Activated CD4-positive, alpha-beta memory T cell treated with anti-CD3 and anti-CD28 coated beads for 36 hours (primary cell): ENCODE results near the gene TRIM75. TPM values are rescaled to one million over a fixed set of nuclear protein-coding genes. Genes with fewer than 3 reads are reported as not detected.
"Not testable (repeated sequence)": the region's sequence is repeated elsewhere in the genome, so short reads cannot be mapped to it uniquely, and the experiment has no call there.

Source experiments
- CTCF ChIA-PET: fragments of 350-600 bp; sonication (Branson Sonifier 250); formaldehyde crosslinking; loops from one replicate; lab custom pipeline; 2021; ENCODE audit warnings: antibody characterized with exemption, inconsistent platforms; lab: Charles Lee
- POLR2A ChIA-PET: fragments of 350-600 bp; sonication (Branson Sonifier 250); formaldehyde crosslinking; loops from one replicate; lab custom pipeline; 2021; ENCODE audit warnings: antibody characterized with exemption; lab: Charles Lee
- DNase-seq: peaks from one replicate; pipeline ENCODE4 v3.0.0-alpha.2; 2020
- H3K27ac Mint-ChIP-seq: one replicate; pipeline ENCODE4 v1.8.0; 2021; ENCODE audit warnings: mixed read lengths
- H3K27me3 Mint-ChIP-seq: one replicate; pipeline ENCODE4 v1.8.0; 2021; ENCODE audit warnings: mixed read lengths
- H3K36me3 Mint-ChIP-seq: one replicate; pipeline ENCODE4 v1.8.0; 2021; ENCODE audit warnings: mixed read lengths
- H3K4me1 Mint-ChIP-seq: one replicate; pipeline ENCODE4 v1.8.0; 2021; ENCODE audit warnings: low read depth, mixed read lengths
- H3K4me3 Mint-ChIP-seq: one replicate; pipeline ENCODE4 v1.8.0; 2021; ENCODE audit warnings: mild to moderate bottlenecking, mixed read lengths
- H3K9me3 Mint-ChIP-seq: one replicate; pipeline ENCODE4 v1.8.0; 2021; ENCODE audit warnings: mixed read lengths
- intact Hi-C: fragments of 100-400 bp; cut with micrococcal nuclease; formaldehyde crosslinking; loops from one replicate; pipeline ENCODE4 v1.15.1; 2023
- total RNA-seq, 2 experiments: library from RNA; stranded (reverse); gene quantifications; one replicate each; pipeline ENCODE4 v1.2.3, GENCODE V29; 2021

The TRIM75 gene
- not detected for total RNA-seq

DNA sequence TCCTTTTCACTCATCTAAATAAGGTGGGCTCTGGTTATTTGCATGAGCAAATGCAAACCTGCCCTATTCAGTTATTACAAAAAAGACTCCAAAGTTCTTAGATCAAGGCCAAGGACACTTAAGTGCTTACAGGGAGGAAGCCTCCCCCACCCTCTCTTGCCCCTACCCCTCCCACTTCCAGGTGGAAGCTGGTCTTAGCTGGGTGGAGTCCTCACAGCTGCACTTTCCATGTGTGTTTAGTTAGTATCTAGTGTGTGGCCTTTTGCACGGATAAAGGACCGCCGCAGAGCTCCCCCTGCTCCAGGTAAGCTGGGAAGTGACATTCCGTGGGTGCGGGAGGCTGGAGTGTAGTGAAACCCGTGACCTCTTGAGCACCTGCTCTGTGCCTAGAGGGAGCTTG, at the start of gene TRIM75:
TSS of gene TRIM75 (plus strand) at position 222 of the 400 bp plus-strand sequence. CDS start 5,282 bp downstream, outside the sequence.
- H3K4me3 Mint-ChIP-seq: no peak within 1 kb of the TSS
- intact Hi-C loops: no loop called here
- CTCF ChIA-PET: no interaction called here
- H3K4me1 Mint-ChIP-seq: no peaks in the 10 kb centered on the region
- H3K27me3 Mint-ChIP-seq: peaks cover 3% of the 10 kb centered on the region
- no peaks in the 10 kb centered on the region for H3K36me3 Mint-ChIP-seq
- no peaks in the 10 kb centered on the region for H3K9me3 Mint-ChIP-seq
- no peak for DNase-seq
- H3K27ac Mint-ChIP-seq: no peak within 1 kb of the TSS
- POLR2A ChIA-PET: no interaction called here

- H3K36me3 Mint-ChIP-seq: no peaks in the 10 kb centered on the region
Observed at GRCh38 chr4:165005352-165005925, 48.2 kb upstream of the TRIM75 start.

DNA sequence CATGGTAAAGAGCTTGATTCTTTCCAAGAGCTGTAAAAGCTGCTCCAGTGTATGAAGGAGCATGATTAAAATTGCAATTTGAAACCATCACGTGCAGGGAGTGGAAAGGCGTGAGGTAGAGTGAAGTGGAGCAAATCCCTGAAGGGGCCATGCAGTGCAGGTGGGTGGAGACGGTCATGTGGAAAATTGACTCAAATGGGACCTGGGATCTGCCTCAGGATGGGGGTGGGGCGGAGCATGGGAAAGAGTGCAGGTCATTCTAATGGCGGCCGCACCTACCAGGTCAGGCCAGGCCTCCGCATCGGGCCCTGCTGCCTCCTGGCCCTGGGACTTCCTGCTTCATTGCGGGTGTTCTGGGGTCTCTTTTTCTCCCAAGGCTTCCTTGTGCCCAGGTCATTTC, 47.2 kb upstream of the TRIM75 start:
- intact Hi-C loops: no loop called here
- ChIA-PET POLR2A (no interaction called here), CTCF (no interaction called here)
- no peaks in the 10 kb centered on the region for H3K9me3 Mint-ChIP-seq
- no peaks in the 10 kb centered on the region for H3K36me3 Mint-ChIP-seq
- H3K4me3 Mint-ChIP-seq: no peak overlapping the region
- no peak for DNase-seq
- peaks cover 7% of the 10 kb centered on the region for H3K27me3 Mint-ChIP-seq
- H3K27ac Mint-ChIP-seq: no peak overlapping the region
- H3K4me1 Mint-ChIP-seq: peaks cover 10% of the 10 kb centered on the region

More at GRCh38 chr4:165005352-165005925, 48.2 kb upstream of the TRIM75 start:
- H3K4me1 Mint-ChIP-seq: peaks cover 10% of the 10 kb centered on the region
- no peak overlapping the region for H3K27ac Mint-ChIP-seq
- intact Hi-C loops: no loop called here
- H3K9me3 Mint-ChIP-seq: no peaks in the 10 kb centered on the region
- ChIA-PET POLR2A (no interaction called here), CTCF (no interaction called here)
- no peaks in the 10 kb centered on the region for H3K27me3 Mint-ChIP-seq
- no peak for DNase-seq
- no peak overlapping the region for H3K4me3 Mint-ChIP-seq

- H3K4me1 Mint-ChIP-seq: peaks cover 10% of the 10 kb centered on the region
- H3K9me3 Mint-ChIP-seq: no peaks in the 10 kb centered on the region
- no peaks in the 10 kb centered on the region for H3K36me3 Mint-ChIP-seq
- DNase-seq: no peak
- no peak overlapping the region for H3K4me3 Mint-ChIP-seq
- ChIA-PET POLR2A (no interaction called here), CTCF (no interaction called here)
- H3K27me3 Mint-ChIP-seq: peaks cover 8% of the 10 kb centered on the region
- no peak overlapping the region for H3K27ac Mint-ChIP-seq
- intact Hi-C loops: no loop called here
Observed at GRCh38 chr4:165006886-165007285, 46.8 kb upstream of the TRIM75 start.

DNA sequence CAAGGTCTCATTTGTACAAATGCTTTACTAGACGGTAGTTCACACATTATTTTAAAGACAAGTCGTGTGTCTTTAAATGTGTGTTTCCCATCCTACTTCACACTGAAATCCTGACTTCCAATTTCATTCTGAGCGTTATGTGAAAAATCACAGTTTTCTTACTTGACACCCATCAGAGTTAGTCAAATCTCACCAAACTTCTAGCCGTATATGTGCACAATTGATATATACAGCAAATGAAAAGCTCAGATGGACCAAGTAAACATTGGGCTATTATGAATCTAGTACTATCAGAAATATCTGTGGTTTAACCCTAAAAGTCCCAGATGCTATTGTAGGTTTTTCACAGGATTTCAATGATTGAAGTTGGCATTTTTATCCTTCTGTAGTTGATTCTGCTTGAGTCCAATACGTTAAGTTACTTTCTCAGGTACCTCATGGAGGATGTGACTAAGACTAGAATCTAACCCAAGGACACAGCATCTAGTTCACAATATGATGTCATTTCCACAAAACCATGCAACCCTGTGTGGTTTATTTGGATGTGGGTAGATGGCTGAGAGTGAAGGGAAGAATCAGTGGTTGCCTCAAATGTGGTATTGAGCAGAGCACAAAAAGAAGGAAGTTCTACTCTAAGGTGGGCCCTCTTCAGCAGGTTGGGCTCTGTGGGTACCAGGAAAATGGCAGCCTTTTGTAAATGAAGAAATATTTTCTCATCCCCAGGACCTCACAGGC, 44.0 kb upstream of the TRIM75 start:
- intact Hi-C loops: no loop called here
- H3K36me3 Mint-ChIP-seq: no peaks in the 10 kb centered on the region
- peaks cover 10% of the 10 kb centered on the region for H3K4me1 Mint-ChIP-seq
- no peak overlapping the region for H3K4me3 Mint-ChIP-seq
- peak; percentile 28 for DNase-seq
- H3K27me3 Mint-ChIP-seq: peaks cover 12% of the 10 kb centered on the region
- no peaks in the 10 kb centered on the region for H3K9me3 Mint-ChIP-seq
- ChIA-PET POLR2A (no interaction called here), CTCF (no interaction called here)
- H3K27ac Mint-ChIP-seq: no peak overlapping the region

DNA sequence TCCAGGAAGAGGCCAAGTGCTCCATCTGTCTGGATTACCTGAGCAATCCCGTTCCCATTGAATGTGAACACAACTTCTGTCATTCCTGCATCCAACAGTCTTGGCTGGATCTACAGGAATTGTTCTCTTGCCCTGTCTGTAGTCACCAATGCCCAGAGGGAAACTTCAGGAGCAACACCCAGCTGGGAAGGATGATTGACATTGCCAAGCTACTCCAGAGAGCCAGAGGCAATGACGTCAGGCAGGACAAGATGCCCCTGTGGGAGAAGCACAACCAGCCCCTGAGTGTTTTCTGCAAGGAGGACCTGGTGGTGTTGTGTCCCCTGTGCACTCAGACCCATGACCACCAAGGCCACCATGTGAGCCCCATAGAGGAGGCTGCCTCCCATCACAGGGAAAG, 43.2 kb upstream of the TRIM75 start:
- intact Hi-C loops: no loop called here
- H3K27me3 Mint-ChIP-seq: peaks cover 15% of the 10 kb centered on the region
- ChIA-PET CTCF (no interaction called here), POLR2A (no interaction called here)
- no peaks in the 10 kb centered on the region for H3K9me3 Mint-ChIP-seq
- DNase-seq: no peak
- no peak overlapping the region for H3K27ac Mint-ChIP-seq
- no peaks in the 10 kb centered on the region for H3K36me3 Mint-ChIP-seq
- peaks cover 10% of the 10 kb centered on the region for H3K4me1 Mint-ChIP-seq
- H3K4me3 Mint-ChIP-seq: no peak overlapping the region

DNA sequence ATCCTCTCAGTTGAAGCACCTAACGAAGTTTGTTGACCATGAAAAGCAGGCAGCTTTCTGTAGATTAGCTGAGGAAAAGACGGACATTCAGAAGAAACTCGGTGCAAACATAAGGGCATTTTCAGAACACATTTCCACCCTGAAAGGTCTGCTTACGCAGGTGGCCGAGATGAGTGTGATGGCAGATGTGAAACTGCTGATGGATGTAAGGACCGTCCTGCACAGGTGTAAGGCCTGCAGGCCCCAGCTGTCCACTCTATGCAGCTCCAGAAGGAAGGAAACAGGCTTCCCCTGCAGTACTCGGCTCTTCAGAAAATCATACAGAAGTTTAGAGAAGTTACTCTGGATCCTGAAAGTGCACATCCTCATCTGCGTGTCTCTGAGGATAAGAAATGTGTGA, 42.7 kb upstream of the TRIM75 start:
- peaks cover 10% of the 10 kb centered on the region for H3K4me1 Mint-ChIP-seq
- ChIA-PET CTCF (no interaction called here), POLR2A (no interaction called here)
- peaks cover 15% of the 10 kb centered on the region for H3K27me3 Mint-ChIP-seq
- H3K4me3 Mint-ChIP-seq: no peak overlapping the region
- intact Hi-C loops: no loop called here
- no peaks in the 10 kb centered on the region for H3K9me3 Mint-ChIP-seq
- no peak for DNase-seq
- no peaks in the 10 kb centered on the region for H3K36me3 Mint-ChIP-seq
- H3K27ac Mint-ChIP-seq: no peak overlapping the region

- Mint-ChIP-seq H3K27ac (no peak overlapping the region), H3K9me3 (no peaks in the 10 kb centered on the region), H3K27me3 (peaks cover 15% of the 10 kb centered on the region), H3K36me3 (no peaks in the 10 kb centered on the region), H3K4me1 (peaks cover 10% of the 10 kb centered on the region), H3K4me3 (no peak overlapping the region)
- POLR2A ChIA-PET: no interaction called here
- CTCF ChIA-PET: no interaction called here
- DNase-seq: no peak
- intact Hi-C loops: no loop called here
Observed at GRCh38 chr4:165011403-165011802, 42.3 kb upstream of the TRIM75 start.

DNA sequence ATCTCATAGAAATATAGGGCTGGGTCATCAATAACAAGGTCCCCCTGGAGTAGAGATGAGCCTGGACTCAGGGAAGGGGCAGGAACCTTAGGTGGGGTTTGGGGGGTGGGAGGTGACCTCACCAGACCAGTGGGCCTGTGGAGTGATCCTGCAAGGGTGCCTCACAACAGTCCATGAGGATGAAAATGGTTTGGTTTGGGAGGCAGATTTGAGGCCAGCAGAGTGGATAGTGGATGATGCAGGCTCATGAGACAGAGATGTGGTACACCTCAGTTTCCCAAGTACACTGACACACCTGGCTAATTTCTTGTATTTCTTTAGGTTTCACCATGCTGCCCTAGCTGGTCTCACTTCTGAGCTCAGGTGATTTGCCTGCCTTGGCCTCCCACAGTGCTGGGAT, 40.0 kb upstream of the TRIM75 start:
- Mint-ChIP-seq H3K27me3 (peaks cover 15% of the 10 kb centered on the region), H3K4me1 (peaks cover 10% of the 10 kb centered on the region), H3K27ac (no peak overlapping the region), H3K9me3 (no peaks in the 10 kb centered on the region), H3K4me3 (no peak overlapping the region), H3K36me3 (no peaks in the 10 kb centered on the region)
- CTCF ChIA-PET: no interaction called here
- POLR2A ChIA-PET: no interaction called here
- intact Hi-C loops: no loop called here
- no peak for DNase-seq

- Mint-ChIP-seq H3K27me3 (peaks cover 6% of the 10 kb centered on the region), H3K27ac (no peak overlapping the region), H3K9me3 (no peaks in the 10 kb centered on the region), H3K36me3 (no peaks in the 10 kb centered on the region), H3K4me3 (no peak overlapping the region), H3K4me1 (no peaks in the 10 kb centered on the region)
- DNase-seq: no peak
- ChIA-PET CTCF (no interaction called here), POLR2A (no interaction called here)
- intact Hi-C loops: no loop called here
Observed at GRCh38 chr4:165016971-165017370, 36.7 kb upstream of the TRIM75 start.

GRCh38 chr4:165019995-165020394, 33.7 kb upstream of the TRIM75 start:
- H3K9me3 Mint-ChIP-seq, H3K27me3 Mint-ChIP-seq, POLR2A ChIA-PET, H3K4me1 Mint-ChIP-seq, DNase-seq, CTCF ChIA-PET, intact Hi-C loops, H3K27ac Mint-ChIP-seq, H3K4me3 Mint-ChIP-seq, H3K36me3 Mint-ChIP-seq: not testable (repeated sequence)

DNA sequence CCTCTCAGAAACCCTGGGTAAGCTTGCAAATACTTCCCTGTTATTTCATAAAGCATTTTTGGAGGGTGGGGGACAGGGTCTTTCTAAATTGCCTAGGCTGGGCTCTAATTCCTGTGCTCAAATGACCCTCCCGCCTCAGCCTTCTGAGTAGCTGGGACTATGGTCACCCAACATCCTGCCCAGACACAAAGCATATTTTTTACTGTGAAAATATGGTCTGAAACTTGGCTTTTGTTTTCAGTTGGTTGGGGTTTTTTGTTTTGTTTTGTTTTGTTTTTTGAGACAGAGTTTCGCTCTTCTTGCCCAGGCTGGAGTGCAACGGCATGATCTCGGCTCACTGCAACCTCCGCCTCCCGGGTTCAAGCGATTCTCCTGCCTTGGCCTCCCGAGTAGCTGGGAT, 27.9 kb upstream of the TRIM75 start:
- H3K27me3 Mint-ChIP-seq, H3K4me1 Mint-ChIP-seq, H3K4me3 Mint-ChIP-seq, CTCF ChIA-PET, intact Hi-C loops, H3K36me3 Mint-ChIP-seq, POLR2A ChIA-PET, H3K27ac Mint-ChIP-seq, H3K9me3 Mint-ChIP-seq, DNase-seq: not testable (repeated sequence)

- ChIA-PET CTCF (no interaction called here), POLR2A (no interaction called here)
- Mint-ChIP-seq H3K4me3 (no peak overlapping the region), H3K27ac (no peak overlapping the region), H3K9me3 (no peaks in the 10 kb centered on the region), H3K27me3 (no peaks in the 10 kb centered on the region), H3K36me3 (no peaks in the 10 kb centered on the region), H3K4me1 (no peaks in the 10 kb centered on the region)
- intact Hi-C loops: no loop called here
- no peak for DNase-seq
Observed at GRCh38 chr4:165027762-165028402, 25.8 kb upstream of the TRIM75 start.
